ENCODE measurements around the gene MACROD2.
"Not testable (repeated sequence)": the region's sequence is repeated elsewhere in the genome, so short reads cannot be mapped to it uniquely, and the experiment has no call there.

- not testable (repeated sequence) for TF ChIP-seq CTCF, EP300, POLR2A (IDR thresholded peaks at IDR 0.05)
Observed at GRCh38 chr20:15016875-15017274, 1021.6 kb downstream of the MACROD2 start.

All from tibial nerve (tissue), 4 donors.